ENCODE measurements around the gene UBE2D3. TPM values are rescaled to one million over a fixed set of nuclear protein-coding genes. Genes with fewer than 3 reads are reported as not detected.

The UBE2D3 gene
- total and polyA plus RNA-seq, 2 of the 4 experiments (the other 2 are of a cell fraction): 233 to 387 TPM

- H3K27me3 ChIP-seq (ENCODE audit: control insufficient read depth, insufficient read depth, low read length): no peaks in the 10 kb centered on the region
- no TSS peak for BruUV-seq (replicated peaks)
- ChIA-PET CTCF (no interaction called here), POLR2A (ENCODE audit: unreplicated experiment) (no interaction called here)
- no peaks in the 10 kb centered on the region for H3K36me3 ChIP-seq (ENCODE audit: control insufficient read depth, insufficient read depth, low read length)
- no peak overlapping the region for H3K14ac ChIP-seq (replicated peaks; ENCODE audit: low read depth, low read length)
- TF ChIP-seq MXI1 (IDR thresholded peaks at IDR 0.05; ENCODE audit: borderline replicate concordance, low read depth, low read length): no peak
- TF ChIP-seq CEBPB (IDR thresholded peaks at IDR 0.05; ENCODE audit: low read depth, low read length): no peak
- TF ChIP-seq MAFK (IDR thresholded peaks at IDR 0.05; ENCODE audit: low read depth, low read length): no peak
- TF ChIP-seq, protein P1, sequence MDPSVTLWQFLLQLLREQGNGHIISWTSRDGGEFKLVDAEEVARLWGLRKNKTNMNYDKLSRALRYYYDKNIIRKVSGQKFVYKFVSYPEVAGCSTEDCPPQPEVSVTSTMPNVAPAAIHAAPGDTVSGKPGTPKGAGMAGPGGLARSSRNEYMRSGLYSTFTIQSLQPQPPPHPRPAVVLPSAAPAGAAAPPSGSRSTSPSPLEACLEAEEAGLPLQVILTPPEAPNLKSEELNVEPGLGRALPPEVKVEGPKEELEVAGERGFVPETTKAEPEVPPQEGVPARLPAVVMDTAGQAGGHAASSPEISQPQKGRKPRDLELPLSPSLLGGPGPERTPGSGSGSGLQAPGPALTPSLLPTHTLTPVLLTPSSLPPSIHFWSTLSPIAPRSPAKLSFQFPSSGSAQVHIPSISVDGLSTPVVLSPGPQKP (IDR thresholded peaks at IDR 0.05; ENCODE audit: borderline replicate concordance, low read depth, low read length): no peak
- no peak for TF ChIP-seq POLR2A (IDR thresholded peaks at IDR 0.05; ENCODE audit: low read depth, low read length)
- no peak for TF ChIP-seq MAZ (IDR thresholded peaks at IDR 0.05; ENCODE audit: borderline replicate concordance, low read depth, low read length)
- TF ChIP-seq RAD21 (IDR thresholded peaks at IDR 0.05; ENCODE audit: low read length): no peak
- TF ChIP-seq, protein P2, sequence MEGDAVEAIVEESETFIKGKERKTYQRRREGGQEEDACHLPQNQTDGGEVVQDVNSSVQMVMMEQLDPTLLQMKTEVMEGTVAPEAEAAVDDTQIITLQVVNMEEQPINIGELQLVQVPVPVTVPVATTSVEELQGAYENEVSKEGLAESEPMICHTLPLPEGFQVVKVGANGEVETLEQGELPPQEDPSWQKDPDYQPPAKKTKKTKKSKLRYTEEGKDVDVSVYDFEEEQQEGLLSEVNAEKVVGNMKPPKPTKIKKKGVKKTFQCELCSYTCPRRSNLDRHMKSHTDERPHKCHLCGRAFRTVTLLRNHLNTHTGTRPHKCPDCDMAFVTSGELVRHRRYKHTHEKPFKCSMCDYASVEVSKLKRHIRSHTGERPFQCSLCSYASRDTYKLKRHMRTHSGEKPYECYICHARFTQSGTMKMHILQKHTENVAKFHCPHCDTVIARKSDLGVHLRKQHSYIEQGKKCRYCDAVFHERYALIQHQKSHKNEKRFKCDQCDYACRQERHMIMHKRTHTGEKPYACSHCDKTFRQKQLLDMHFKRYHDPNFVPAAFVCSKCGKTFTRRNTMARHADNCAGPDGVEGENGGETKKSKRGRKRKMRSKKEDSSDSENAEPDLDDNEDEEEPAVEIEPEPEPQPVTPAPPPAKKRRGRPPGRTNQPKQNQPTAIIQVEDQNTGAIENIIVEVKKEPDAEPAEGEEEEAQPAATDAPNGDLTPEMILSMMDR (conservative IDR thresholded peaks at IDR 0.05; ENCODE audit: low read depth, low read length): no peak
- no peak for TF ChIP-seq RFX5 (IDR thresholded peaks at IDR 0.05; ENCODE audit: low read depth, low read length)
- no peak for TF ChIP-seq RCOR1 (IDR thresholded peaks at IDR 0.05; ENCODE audit: insufficient replicate concordance, low read length)
- no peak for TF ChIP-seq CHD1 (IDR thresholded peaks at IDR 0.05; ENCODE audit: low read depth, low read length)
- no peak for TF ChIP-seq NFE2L2 (IDR thresholded peaks at IDR 0.05; ENCODE audit: low read depth, low read length)
- TF ChIP-seq SMC3 (IDR thresholded peaks at IDR 0.05; ENCODE audit: low read depth, low read length): no peak
- H3K9ac ChIP-seq (ENCODE audit: low read depth, low read length): no peak overlapping the region
- no peaks in the 10 kb centered on the region for H3K9me3 ChIP-seq (ENCODE audit: control insufficient read depth, insufficient read depth, low read length)
- H3K56ac ChIP-seq (ENCODE audit: extremely low read depth, insufficient read depth, low read length): no peak overlapping the region
- H3K23ac ChIP-seq (ENCODE audit: low read depth, low read length): no peak overlapping the region
- no peak overlapping the region for H2BK20ac ChIP-seq (ENCODE audit: low read depth, low read length)
- H2AK9ac ChIP-seq (replicated peaks; ENCODE audit: low read depth, low read length, poor library complexity): no peak overlapping the region
- H4K8ac ChIP-seq (ENCODE audit: low read depth in 2 of 2, low read length in 2 of 2): no peak overlapping the region
- H2BK120ac ChIP-seq (ENCODE audit: low read depth, low read length): no peak overlapping the region
- intact Hi-C loops (cut with micrococcal nuclease): no loop called here
- no peaks in the 10 kb centered on the region for H3K9me1 ChIP-seq (ENCODE audit: insufficient read depth, low read length)
- ATAC-seq (ENCODE audit: low read depth) (no peak), DNase-seq (no peak)
- H3K4me2 ChIP-seq (ENCODE audit: low read depth, low read length): no peak overlapping the region
- H4K5ac ChIP-seq (ENCODE audit: low read depth, low read length): no peak overlapping the region
- no peaks in the 10 kb centered on the region for H3K4me1 ChIP-seq (ENCODE audit: control insufficient read depth, insufficient read depth, low read length)
- no peak overlapping the region for H2AFZ ChIP-seq (replicated peaks; ENCODE audit: low read length, poor library complexity)
- H3K18ac ChIP-seq (ENCODE audit: low read depth, low read length): no peak overlapping the region
- no peak overlapping the region for H2BK15ac ChIP-seq (ENCODE audit: low read depth, low read length)
- in situ Hi-C loops (cut with MboI; ENCODE audit: low sequenced_read_pairs): no loop called here
- no peaks in the 10 kb centered on the region for H3K79me1 ChIP-seq (ENCODE audit: low read depth in 1 of 2, low read length in 2 of 2)
- H3K4ac ChIP-seq (ENCODE audit: low read depth, low read length): no peak overlapping the region
- H2BK5ac ChIP-seq (ENCODE audit: low read depth, low read length, poor library complexity, severe bottlenecking): no peak overlapping the region
- no peak overlapping the region for H3K4me3 ChIP-seq (ENCODE audit: insufficient read depth, low read depth, low read length)
- H2AK5ac ChIP-seq (ENCODE audit: low read depth, low read length): no peak overlapping the region
- dilution Hi-C loops (cut with HindIII; ENCODE audit: low sequenced_read_pairs, unreplicated experiment): no loop called here
- no peak overlapping the region for H3K27ac ChIP-seq (ENCODE audit: insufficient read depth, low read length)
- WGBS, 2 experiments (ENCODE audit: extremely low coverage in 2 of 2, insufficient read length in 1 of 2): no CpG with 5 or more reads among the region's 3 CpGs
- H4K20me1 ChIP-seq (ENCODE audit: insufficient read depth, low read length): no peaks in the 10 kb centered on the region
- no peak overlapping the region for H4K91ac ChIP-seq (ENCODE audit: insufficient read depth, low read depth, low read length)
These were observed 22.3 kb upstream of the UBE2D3 start for GRCh38 chr4:102849579-102850104.

Measured in IMR-90 (cell line).